DND-41 (cell line): ENCODE results near the gene RASAL2.

Experiments used
- ATAC-seq: fragments of 200-7000 bp; cut with Tn5 transposase; 3 replicates; pipeline ENCODE4 v1.9.1; 2021; ENCODE audit warnings: low read depth; ENCODE audit not compliant: insufficient read depth
- DNase-seq: peaks from one replicate; pipeline ENCODE4 v3.0.0-alpha.2; 2020
- H2AFZ ChIP-seq: 2 replicates; pipeline ENCODE4 v1.6.0; 2012; ENCODE audit warnings: low read depth, low read length
- H3K27ac ChIP-seq: 2 replicates; pipeline ENCODE4 v1.5.1; 2012; ENCODE audit warnings: low read length, inconsistent platforms
- H3K27me3 ChIP-seq: fragments of 200-600 bp; sonication (generic); 2 replicates; pipeline ENCODE4 v1.6.0; 2012; ENCODE audit warnings: low read length, mild to moderate bottlenecking, inconsistent platforms; ENCODE audit not compliant: insufficient read depth, poor library complexity
- H3K36me3 ChIP-seq: 2 replicates; pipeline ENCODE4 v1.5.1; 2012; ENCODE audit warnings: low read length, inconsistent platforms; ENCODE audit not compliant: insufficient read depth
- H3K4me1 ChIP-seq: 2 replicates; pipeline ENCODE4 v1.5.1; 2012; ENCODE audit warnings: mild to moderate bottlenecking, low read length; ENCODE audit not compliant: insufficient read depth
- H3K4me2 ChIP-seq: 2 replicates; pipeline ENCODE4 v1.6.0; 2012; ENCODE audit warnings: mild to moderate bottlenecking, moderate library complexity, low read length, inconsistent platforms; ENCODE audit not compliant: insufficient read depth
- H3K4me3 ChIP-seq, 2 experiments: fragments of 200-600 bp in 1 of 2; shearing (Covaris generic) in 1 of 2; 2 replicates each; pipeline ENCODE4 v1.5.1; 2012 to 2016; ENCODE audit warnings: inconsistent platforms in 2 of 2, low read length in 2 of 2, mild to moderate bottlenecking in 2 of 2, low read depth in 1 of 2, moderate library complexity in 1 of 2
- H3K79me2 ChIP-seq: 2 replicates; pipeline ENCODE4 v1.6.0; 2012; ENCODE audit warnings: low read length, inconsistent platforms; ENCODE audit not compliant: insufficient read depth
- H3K9ac ChIP-seq: 2 replicates; pipeline ENCODE4 v1.6.0; 2012; ENCODE audit warnings: low read depth, mild to moderate bottlenecking, inconsistent platforms, low read length, moderate library complexity
- H3K9me3 ChIP-seq: 2 replicates; pipeline ENCODE4 v1.5.1; 2012; ENCODE audit warnings: low read length, moderate library complexity, mild to moderate bottlenecking, inconsistent platforms; ENCODE audit not compliant: insufficient read depth, severe bottlenecking
- H4K20me1 ChIP-seq: 2 replicates; pipeline ENCODE4 v1.6.0; 2012; ENCODE audit warnings: low read length; ENCODE audit not compliant: insufficient read depth
- EZH2 ChIP-seq: IDR thresholded peaks from 3 replicates; pipeline ENCODE4 v1.6.1; 2012; ENCODE audit warnings: borderline replicate concordance, low read depth, mild to moderate bottlenecking, moderate library complexity, low read length, inconsistent platforms; ENCODE audit not compliant: severe bottlenecking
- TF ChIP-seq, protein P1 (sequence below): IDR thresholded peaks from 2 replicates; pipeline ENCODE4 v1.5.1; 2012; ENCODE audit warnings: borderline replicate concordance, low read length, moderate library complexity, mild to moderate bottlenecking; ENCODE audit not compliant: poor library complexity, severe bottlenecking; ENCODE audit errors: extremely low read depth

The RASAL2 gene

GRCh38 chr1:178461701-178462100 lies 367.8 kb downstream of the RASAL2 start:
- H3K27ac ChIP-seq, result no peak overlapping the region
- H2AFZ ChIP-seq, result no peak overlapping the region
- H3K79me2 ChIP-seq, result no peaks in the 10 kb centered on the region
- ATAC-seq (no peak), DNase-seq (no peak)
- no peaks in the 10 kb centered on the region for H3K36me3 ChIP-seq
- no peaks in the 10 kb centered on the region for H4K20me1 ChIP-seq
- no peak overlapping the region for H3K4me2 ChIP-seq
- H3K27me3 ChIP-seq, result peaks cover 3% of the 10 kb centered on the region
- H3K9ac ChIP-seq, result no peak overlapping the region
- TF ChIP-seq, protein P1, sequence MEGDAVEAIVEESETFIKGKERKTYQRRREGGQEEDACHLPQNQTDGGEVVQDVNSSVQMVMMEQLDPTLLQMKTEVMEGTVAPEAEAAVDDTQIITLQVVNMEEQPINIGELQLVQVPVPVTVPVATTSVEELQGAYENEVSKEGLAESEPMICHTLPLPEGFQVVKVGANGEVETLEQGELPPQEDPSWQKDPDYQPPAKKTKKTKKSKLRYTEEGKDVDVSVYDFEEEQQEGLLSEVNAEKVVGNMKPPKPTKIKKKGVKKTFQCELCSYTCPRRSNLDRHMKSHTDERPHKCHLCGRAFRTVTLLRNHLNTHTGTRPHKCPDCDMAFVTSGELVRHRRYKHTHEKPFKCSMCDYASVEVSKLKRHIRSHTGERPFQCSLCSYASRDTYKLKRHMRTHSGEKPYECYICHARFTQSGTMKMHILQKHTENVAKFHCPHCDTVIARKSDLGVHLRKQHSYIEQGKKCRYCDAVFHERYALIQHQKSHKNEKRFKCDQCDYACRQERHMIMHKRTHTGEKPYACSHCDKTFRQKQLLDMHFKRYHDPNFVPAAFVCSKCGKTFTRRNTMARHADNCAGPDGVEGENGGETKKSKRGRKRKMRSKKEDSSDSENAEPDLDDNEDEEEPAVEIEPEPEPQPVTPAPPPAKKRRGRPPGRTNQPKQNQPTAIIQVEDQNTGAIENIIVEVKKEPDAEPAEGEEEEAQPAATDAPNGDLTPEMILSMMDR, result no peak
- no peak for TF ChIP-seq EZH2
- no peaks in the 10 kb centered on the region for H3K9me3 ChIP-seq
- H3K4me3 ChIP-seq, result no peak overlapping the region
- H3K4me1 ChIP-seq, result no peaks in the 10 kb centered on the region

GRCh38 chr1:178464141-178464540 lies 370.2 kb downstream of the RASAL2 start:
- no peaks in the 10 kb centered on the region for H4K20me1 ChIP-seq
- H3K36me3 ChIP-seq, result no peaks in the 10 kb centered on the region
- H3K4me1 ChIP-seq, result no peaks in the 10 kb centered on the region
- no peaks in the 10 kb centered on the region for H3K79me2 ChIP-seq
- no peaks in the 10 kb centered on the region for H3K9me3 ChIP-seq
- H3K9ac ChIP-seq, result no peak overlapping the region
- DNase-seq (no peak), ATAC-seq (no peak)
- no peak overlapping the region for H3K4me2 ChIP-seq
- no peak overlapping the region for H2AFZ ChIP-seq
- no peak overlapping the region for H3K4me3 ChIP-seq
- peaks cover 3% of the 10 kb centered on the region for H3K27me3 ChIP-seq
- TF ChIP-seq, protein P1, result no peak
- TF ChIP-seq EZH2, result no peak
- H3K27ac ChIP-seq, result no peak overlapping the region

DNA sequence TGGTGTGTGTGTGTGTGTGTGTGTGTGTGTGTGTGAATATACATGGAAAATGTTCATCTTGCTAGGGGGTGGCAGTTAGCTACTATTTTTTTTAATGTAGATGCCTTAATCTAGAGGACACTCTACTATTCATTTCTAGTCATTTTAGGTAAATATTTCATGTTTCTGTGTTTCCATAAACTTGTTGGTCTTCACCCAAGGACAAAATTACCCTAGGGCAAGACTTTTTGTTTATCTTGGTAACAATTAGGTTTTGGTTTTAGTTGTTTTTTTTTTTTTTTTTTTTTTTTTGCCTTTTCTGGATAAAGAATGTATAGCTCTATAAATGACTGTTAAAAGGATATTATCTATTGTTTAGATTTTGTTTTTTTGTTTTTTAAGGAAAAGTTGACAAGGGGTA lies 370.7 kb downstream of the RASAL2 start:
- TF ChIP-seq, protein P1, result no peak
- TF ChIP-seq EZH2, result no peak
- H2AFZ ChIP-seq, result no peak overlapping the region
- H3K36me3 ChIP-seq, result no peaks in the 10 kb centered on the region
- H3K27ac ChIP-seq, result no peak overlapping the region
- no peaks in the 10 kb centered on the region for H3K4me1 ChIP-seq
- no peaks in the 10 kb centered on the region for H4K20me1 ChIP-seq
- ATAC-seq (no peak), DNase-seq (no peak)
- peaks cover 3% of the 10 kb centered on the region for H3K27me3 ChIP-seq
- no peak overlapping the region for H3K4me2 ChIP-seq
- no peak overlapping the region for H3K4me3 ChIP-seq
- no peak overlapping the region for H3K9ac ChIP-seq
- no peaks in the 10 kb centered on the region for H3K9me3 ChIP-seq
- no peaks in the 10 kb centered on the region for H3K79me2 ChIP-seq

- H3K9ac ChIP-seq, result no peak overlapping the region
- H3K4me3 ChIP-seq, result no peak overlapping the region
- DNase-seq, result no peak
- no peak overlapping the region for H2AFZ ChIP-seq
- no peak for ATAC-seq
- H4K20me1 ChIP-seq, result no peaks in the 10 kb centered on the region
- no peaks in the 10 kb centered on the region for H3K9me3 ChIP-seq
- no peaks in the 10 kb centered on the region for H3K79me2 ChIP-seq
- H3K27me3 ChIP-seq, result peaks cover 3% of the 10 kb centered on the region
- TF ChIP-seq EZH2, result no peak
- H3K36me3 ChIP-seq, result no peaks in the 10 kb centered on the region
- no peak overlapping the region for H3K4me2 ChIP-seq
- H3K27ac ChIP-seq, result no peak overlapping the region
- H3K4me1 ChIP-seq, result no peaks in the 10 kb centered on the region
These were observed 371.1 kb downstream of the RASAL2 start for GRCh38 chr1:178465011-178465410.
